Activated CD4-positive, alpha-beta T cell treated with anti-CD3 and anti-CD28 coated beads, Interleukin-2, amount 10 ng/mL, durations not matched to agents 7 days and 5 days (primary cell): ENCODE measurements around the gene ABHD17B. TPM values are rescaled to one million over a fixed set of nuclear protein-coding genes. Genes with fewer than 3 reads are reported as not detected.
A peak's percentile ranks its signal among the peaks of the same experiment; 100 is the strongest.

Experiments used
- CTCF ChIA-PET: fragments of 350-600 bp; sonication (Branson Sonifier 250); formaldehyde crosslinking; loops from one replicate; lab custom pipeline; 2021; ENCODE audit warnings: antibody characterized with exemption; lab: Charles Lee
- POLR2A ChIA-PET: fragments of 350-600 bp; sonication (Branson Sonifier 250); formaldehyde crosslinking; loops from one replicate; lab custom pipeline; 2021; ENCODE audit warnings: antibody characterized with exemption; lab: Charles Lee
- DNase-seq: peaks from one replicate; pipeline ENCODE4 v3.0.0-alpha.2; 2020
- H3K27ac Mint-ChIP-seq: one replicate; pipeline ENCODE4 v1.8.0; 2021; ENCODE audit warnings: mild to moderate bottlenecking, moderate library complexity, mixed read lengths
- H3K27me3 Mint-ChIP-seq: one replicate; pipeline ENCODE4 v1.8.0; 2021; ENCODE audit warnings: mixed read lengths
- H3K36me3 Mint-ChIP-seq: one replicate; pipeline ENCODE4 v1.8.0; 2021; ENCODE audit warnings: low read depth, mixed read lengths
- H3K4me1 Mint-ChIP-seq: one replicate; pipeline ENCODE4 v1.8.0; 2021; ENCODE audit warnings: mixed read lengths
- H3K4me3 Mint-ChIP-seq: one replicate; pipeline ENCODE4 v1.8.0; 2021; ENCODE audit warnings: mild to moderate bottlenecking, moderate library complexity, mixed read lengths
- H3K9me3 Mint-ChIP-seq: one replicate; pipeline ENCODE4 v1.8.0; 2021; ENCODE audit warnings: mixed read lengths
- total RNA-seq, 2 experiments: library from RNA; stranded (reverse); gene quantifications; one replicate each; pipeline ENCODE4 v1.2.3, GENCODE V29; 2021

The ABHD17B gene
- total RNA-seq, 2 experiments from 2014 or later, result 21.5 to 21.6 TPM

DNA sequence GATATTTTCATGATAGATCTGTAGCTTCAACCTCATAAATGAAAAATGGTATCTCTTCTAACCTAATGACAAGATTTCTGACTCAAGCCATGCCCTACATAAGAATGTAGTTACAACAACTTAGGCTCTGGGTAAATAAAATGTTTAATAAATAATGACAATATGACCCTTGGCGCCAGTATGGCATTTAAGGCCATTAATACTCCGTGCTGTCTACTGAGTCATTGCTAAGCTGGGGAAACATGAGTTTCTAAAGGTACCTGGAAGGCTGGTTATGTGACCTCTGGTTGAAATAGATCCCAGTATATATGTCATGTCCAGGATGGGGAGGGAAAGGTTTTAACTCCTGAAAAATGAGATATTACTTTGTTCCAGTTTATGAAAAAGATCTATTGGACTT lies 84.7 kb downstream of the ABHD17B start:
- ChIA-PET CTCF (interaction anchor here (0.6 to 0.7 kb wide), 3 partner anchors 10 to 497 kb away, joined by 3 read pairs; no protein-coding TSS in a partner anchor), POLR2A (no interaction called here)
- H3K36me3 Mint-ChIP-seq, result no peaks in the 10 kb centered on the region
- DNase-seq, result no peak
- H3K4me3 Mint-ChIP-seq, result no peak overlapping the region
- no peaks in the 10 kb centered on the region for H3K9me3 Mint-ChIP-seq
- H3K27me3 Mint-ChIP-seq, result peaks cover 5% of the 10 kb centered on the region
- no peak overlapping the region for H3K27ac Mint-ChIP-seq
- peaks cover 12% of the 10 kb centered on the region for H3K4me1 Mint-ChIP-seq

DNA sequence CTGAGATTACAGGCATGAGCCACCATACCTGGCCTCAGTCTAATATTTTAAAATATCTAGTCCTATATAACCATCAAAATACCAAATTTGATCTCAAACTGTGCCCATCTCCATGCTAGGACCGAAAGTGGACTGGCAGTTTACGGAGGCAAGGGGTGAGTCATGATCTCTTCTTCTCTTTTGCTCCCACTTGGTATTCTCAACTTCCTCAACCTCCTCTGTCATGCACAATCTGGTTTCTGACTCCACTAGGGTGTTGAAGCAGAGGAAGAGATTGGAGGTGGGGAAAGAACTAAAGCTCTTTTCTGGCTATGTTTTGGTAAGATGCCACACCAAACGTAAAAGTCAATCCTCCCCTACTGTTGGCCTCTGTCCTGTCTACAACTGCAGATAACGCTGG lies 86.7 kb downstream of the ABHD17B start:
- CTCF ChIA-PET, result interaction anchor here (0.6 to 0.7 kb wide), 2 partner anchors 133 to 200 kb away, joined by 3 read pairs; no protein-coding TSS in a partner anchor
- H3K27me3 Mint-ChIP-seq, result peaks cover 5% of the 10 kb centered on the region
- no peak overlapping the region for H3K27ac Mint-ChIP-seq
- no peaks in the 10 kb centered on the region for H3K36me3 Mint-ChIP-seq
- no peaks in the 10 kb centered on the region for H3K9me3 Mint-ChIP-seq
- H3K4me3 Mint-ChIP-seq, result no peak overlapping the region
- DNase-seq, result no peak
- POLR2A ChIA-PET, result no interaction called here
- H3K4me1 Mint-ChIP-seq, result peaks cover 9% of the 10 kb centered on the region

DNA sequence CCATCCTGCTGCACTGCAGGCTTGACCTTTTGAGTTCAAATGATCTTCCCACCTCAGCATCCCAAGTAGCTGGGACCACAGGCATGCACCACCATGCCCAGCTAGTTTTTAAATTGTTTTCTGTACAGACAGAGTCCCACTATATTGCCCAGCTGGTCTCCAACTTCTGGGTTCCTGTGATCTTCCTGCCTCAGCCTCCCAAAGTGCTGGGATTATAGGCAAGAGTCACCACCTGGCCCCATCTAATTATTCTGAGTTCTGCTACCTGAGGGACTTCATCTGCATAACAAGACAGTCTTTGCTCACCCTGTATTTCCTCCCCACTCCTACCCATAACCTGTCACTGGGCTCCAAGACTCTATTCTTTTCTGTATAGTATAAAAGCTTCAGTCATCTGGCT lies 88.1 kb downstream of the ABHD17B start:
- H3K4me1 Mint-ChIP-seq, result peaks cover 11% of the 10 kb centered on the region
- H3K4me3 Mint-ChIP-seq, result no peak overlapping the region
- no peak overlapping the region for H3K27ac Mint-ChIP-seq
- ChIA-PET POLR2A (no interaction called here), CTCF (no interaction called here)
- H3K9me3 Mint-ChIP-seq, result no peaks in the 10 kb centered on the region
- no peaks in the 10 kb centered on the region for H3K36me3 Mint-ChIP-seq
- H3K27me3 Mint-ChIP-seq, result peaks cover 4% of the 10 kb centered on the region
- no peak for DNase-seq

DNA sequence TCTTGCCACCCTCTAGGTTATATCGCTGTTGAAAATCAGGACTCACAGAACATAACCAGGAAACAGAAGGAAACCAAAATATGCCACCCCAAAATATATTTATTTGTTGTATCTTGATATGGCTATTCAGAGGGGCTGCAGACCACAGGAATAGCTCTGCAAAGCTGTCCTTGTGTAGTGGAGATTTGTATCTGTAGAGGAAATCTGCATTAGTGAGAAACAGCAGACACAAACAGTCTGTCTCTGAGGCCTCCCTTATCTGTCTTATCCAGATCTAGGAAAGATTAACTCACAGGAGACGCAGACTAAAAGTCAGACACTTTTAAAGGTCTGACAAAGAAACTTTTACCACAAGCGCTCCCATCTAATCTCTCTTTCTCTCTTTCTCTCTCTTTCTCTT lies 88.5 kb downstream of the ABHD17B start:
- Mint-ChIP-seq H3K4me1 (peaks cover 12% of the 10 kb centered on the region), H3K9me3 (no peaks in the 10 kb centered on the region), H3K4me3 (no peak overlapping the region), H3K36me3 (no peaks in the 10 kb centered on the region), H3K27me3 (peaks cover 1% of the 10 kb centered on the region), H3K27ac (no peak overlapping the region)
- ChIA-PET POLR2A (no interaction called here), CTCF (no interaction called here)
- no peak for DNase-seq

DNA sequence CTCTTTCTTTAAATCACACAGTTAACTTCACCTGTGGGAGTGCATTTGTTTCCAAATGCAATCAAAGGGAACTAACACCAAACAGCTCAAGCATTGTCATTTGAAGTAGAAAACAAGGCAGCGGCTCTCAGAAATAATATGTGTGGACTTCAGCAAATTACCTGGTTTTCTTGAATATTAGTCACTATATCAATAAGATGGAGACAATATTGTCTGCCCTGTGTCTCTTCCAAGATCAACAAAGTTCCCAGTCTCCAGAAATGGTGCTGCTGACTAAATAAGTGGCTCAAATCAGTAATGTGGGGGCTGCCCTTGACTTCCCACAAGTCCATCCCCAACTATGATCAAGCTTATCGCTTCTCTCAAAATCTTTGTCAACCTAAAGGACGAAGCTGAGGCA lies 89.6 kb downstream of the ABHD17B start:
- no peak overlapping the region for H3K27ac Mint-ChIP-seq
- H3K36me3 Mint-ChIP-seq, result no peaks in the 10 kb centered on the region
- H3K4me3 Mint-ChIP-seq, result no peak overlapping the region
- no peaks in the 10 kb centered on the region for H3K27me3 Mint-ChIP-seq
- POLR2A ChIA-PET, result no interaction called here
- CTCF ChIA-PET, result interaction anchor here (0.9 kb wide), 1 partner anchor 137 kb away, joined by 3 read pairs; no protein-coding TSS in a partner anchor
- H3K9me3 Mint-ChIP-seq, result no peaks in the 10 kb centered on the region
- no peak for DNase-seq
- peaks cover 20% of the 10 kb centered on the region for H3K4me1 Mint-ChIP-seq

DNA sequence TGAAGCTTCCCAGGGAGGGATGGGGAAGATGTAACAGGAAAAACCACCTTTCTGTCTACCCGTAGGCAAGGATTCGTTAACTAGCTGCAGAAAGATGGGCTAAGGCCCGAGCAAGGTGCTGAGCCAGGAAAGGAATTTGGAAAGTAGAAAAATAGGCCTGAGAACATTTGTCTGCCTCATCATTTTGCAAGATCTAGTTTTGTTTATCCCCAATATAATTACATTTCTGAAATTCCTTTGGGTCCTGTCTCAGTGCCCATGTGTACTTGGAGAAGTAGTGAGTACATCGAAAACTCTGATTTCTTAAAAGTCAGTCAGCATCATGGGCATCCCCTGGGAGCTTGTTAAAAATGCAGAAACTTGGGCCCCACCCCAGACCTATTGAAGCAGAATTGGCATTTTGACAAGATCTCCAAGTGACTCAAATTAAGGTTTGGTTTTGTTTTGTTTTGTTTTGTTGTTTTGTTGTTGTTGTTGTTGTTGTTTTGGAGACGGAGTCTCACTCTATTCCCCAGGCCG lies 90.5 kb downstream of the ABHD17B start:
- ChIA-PET POLR2A (no interaction called here), CTCF (interaction anchor here (0.6 to 1.9 kb wide), 2 partner anchors 14 to 504 kb away, joined by 4 to 5 read pairs; no protein-coding TSS in a partner anchor)
- no peak overlapping the region for H3K27ac Mint-ChIP-seq
- no peaks in the 10 kb centered on the region for H3K27me3 Mint-ChIP-seq
- no peak for DNase-seq
- H3K4me3 Mint-ChIP-seq, result no peak overlapping the region
- no peaks in the 10 kb centered on the region for H3K36me3 Mint-ChIP-seq
- H3K4me1 Mint-ChIP-seq, result peaks cover 20% of the 10 kb centered on the region
- H3K9me3 Mint-ChIP-seq, result no peaks in the 10 kb centered on the region

- Mint-ChIP-seq H3K9me3 (no peaks in the 10 kb centered on the region), H3K36me3 (no peaks in the 10 kb centered on the region), H3K4me3 (no peak overlapping the region), H3K4me1 (peaks cover 20% of the 10 kb centered on the region), H3K27ac (no peak overlapping the region), H3K27me3 (no peaks in the 10 kb centered on the region)
- ChIA-PET CTCF (interaction anchor here (0.6 to 1.9 kb wide), 9 partner anchors 13 to 612 kb away, joined by 3 to 5 read pairs (median 3); no protein-coding TSS in a partner anchor), POLR2A (no interaction called here)
- DNase-seq, result peak; percentile 50
These were observed 91.8 kb downstream of the ABHD17B start for GRCh38 chr9:71819115-71819739.

GRCh38 chr9:71816916-71817451 lies 94.0 kb downstream of the ABHD17B start:
- ChIA-PET POLR2A (no interaction called here), CTCF (interaction anchor here (0.7 to 3.1 kb wide), 4 partner anchors 8 to 368 kb away, joined by 3 to 14 read pairs (median 4); no protein-coding TSS in a partner anchor)
- Mint-ChIP-seq H3K27me3 (no peaks in the 10 kb centered on the region), H3K36me3 (no peaks in the 10 kb centered on the region), H3K4me1 (peaks cover 13% of the 10 kb centered on the region), H3K27ac (no peak overlapping the region), H3K9me3 (no peaks in the 10 kb centered on the region), H3K4me3 (no peak overlapping the region)
- DNase-seq, result no peak

Other genes with a start within 250 kb of the ABHD17B start
- 10 to 100 TPM; 43.2 to 55.7 TPM for gene CEMIP2, start 142.7 kb downstream of the ABHD17B start, total RNA-seq
- gene C9orf85, start 446 bp upstream of the ABHD17B start, total RNA-seq, result 10 to 100 TPM; 11.0 to 11.6 TPM
- gene C9orf57, start 149.4 kb upstream of the ABHD17B start, total RNA-seq, result not detected
- not detected for gene GDA, start 238.2 kb upstream of the ABHD17B start, total RNA-seq